Measurements from ENCODE around the gene DHCR7. TPM values are rescaled to one million over a fixed set of nuclear protein-coding genes. Genes with fewer than 3 reads are reported as not detected.

The DHCR7 gene
- total RNA-seq, 6 donors from 2014 or later: 5.2 to 96.1 (median 66.4) TPM

DNA sequence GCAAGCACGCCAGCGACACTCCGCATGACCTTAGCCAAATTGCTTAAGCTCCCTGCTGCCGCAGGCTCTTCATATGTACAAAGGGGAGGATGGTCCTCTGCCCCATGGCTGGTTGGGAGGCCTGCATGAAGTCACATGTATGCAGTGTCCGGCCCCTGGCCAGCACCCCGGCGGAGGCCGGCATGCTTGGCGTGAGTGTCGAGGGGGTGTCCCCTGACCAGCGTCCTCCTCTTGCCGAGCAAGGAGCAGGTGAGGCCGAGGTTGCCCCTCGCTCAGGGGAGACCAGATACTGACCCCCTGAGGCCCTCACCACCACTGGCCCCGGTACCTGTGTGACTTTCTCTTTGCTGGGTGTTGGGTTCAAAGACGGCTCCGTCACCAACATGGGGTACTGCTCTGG is 50.2 kb downstream of the DHCR7 start:
- H3K4me1 ChIP-seq: no peaks in the 10 kb centered on the region
- H3K9me3 ChIP-seq: no peaks in the 10 kb centered on the region
- no peaks in the 10 kb centered on the region for H3K27me3 ChIP-seq
- DNase-seq (peak in 1 of 2 donors; percentile 62), ATAC-seq (ENCODE audit: low FRiP score in 2 of 2) (peak in 1 of 2 donors; percentile 13)
- 95 to 98% methylated on average over 6 to 17 of the region's 17 CpGs for WGBS, 2 donors
- no peak overlapping the region for H3K4me3 ChIP-seq
- TF ChIP-seq, protein P1, sequence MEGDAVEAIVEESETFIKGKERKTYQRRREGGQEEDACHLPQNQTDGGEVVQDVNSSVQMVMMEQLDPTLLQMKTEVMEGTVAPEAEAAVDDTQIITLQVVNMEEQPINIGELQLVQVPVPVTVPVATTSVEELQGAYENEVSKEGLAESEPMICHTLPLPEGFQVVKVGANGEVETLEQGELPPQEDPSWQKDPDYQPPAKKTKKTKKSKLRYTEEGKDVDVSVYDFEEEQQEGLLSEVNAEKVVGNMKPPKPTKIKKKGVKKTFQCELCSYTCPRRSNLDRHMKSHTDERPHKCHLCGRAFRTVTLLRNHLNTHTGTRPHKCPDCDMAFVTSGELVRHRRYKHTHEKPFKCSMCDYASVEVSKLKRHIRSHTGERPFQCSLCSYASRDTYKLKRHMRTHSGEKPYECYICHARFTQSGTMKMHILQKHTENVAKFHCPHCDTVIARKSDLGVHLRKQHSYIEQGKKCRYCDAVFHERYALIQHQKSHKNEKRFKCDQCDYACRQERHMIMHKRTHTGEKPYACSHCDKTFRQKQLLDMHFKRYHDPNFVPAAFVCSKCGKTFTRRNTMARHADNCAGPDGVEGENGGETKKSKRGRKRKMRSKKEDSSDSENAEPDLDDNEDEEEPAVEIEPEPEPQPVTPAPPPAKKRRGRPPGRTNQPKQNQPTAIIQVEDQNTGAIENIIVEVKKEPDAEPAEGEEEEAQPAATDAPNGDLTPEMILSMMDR (IDR thresholded peaks at IDR 0.05): no peak
- TF ChIP-seq POLR2A (IDR thresholded peaks at IDR 0.05) (no peak), POLR2AphosphoS5 (IDR thresholded peaks at IDR 0.05) (no peak), EP300 (IDR thresholded peaks at IDR 0.05) (no peak)
- no peaks in the 10 kb centered on the region for H3K36me3 ChIP-seq
- H3K27ac ChIP-seq: no peak overlapping the region

DNA sequence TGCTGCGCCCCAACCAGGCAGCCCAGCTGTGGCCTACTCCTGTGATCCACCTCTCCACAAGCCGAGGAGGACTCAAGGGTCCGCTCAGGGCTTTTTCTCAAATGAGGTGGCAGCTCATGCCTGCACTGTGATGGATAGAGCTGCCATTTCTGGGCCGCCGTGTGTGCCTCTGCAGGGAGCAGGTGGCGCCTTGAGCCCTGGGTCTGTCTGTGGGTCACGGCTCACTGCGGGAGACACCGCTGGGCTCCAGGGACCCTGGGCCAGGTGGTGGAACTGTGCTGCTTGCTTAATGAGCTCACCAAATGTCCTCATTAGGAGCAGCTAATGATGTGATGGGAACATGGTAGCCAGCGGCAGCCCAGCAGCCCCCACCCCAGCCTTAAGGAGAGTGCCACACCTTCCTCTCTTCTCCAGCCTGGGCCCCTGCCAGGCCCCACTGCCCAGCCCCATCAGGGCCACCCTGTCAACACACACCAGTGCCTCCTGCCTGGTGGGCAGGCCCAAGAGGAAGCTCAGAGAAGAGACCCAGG is 50.8 kb downstream of the DHCR7 start:
- no peaks in the 10 kb centered on the region for H3K4me1 ChIP-seq
- DNase-seq: peak in 1 of 2 donors; percentile 61
- 79 to 100% methylated on average over 1 to 10 of the region's 10 CpGs for WGBS, 2 donors
- H3K4me3 ChIP-seq: no peak overlapping the region
- ATAC-seq (ENCODE audit: low FRiP score in 2 of 2): no peak
- H3K9me3 ChIP-seq: no peaks in the 10 kb centered on the region
- TF ChIP-seq POLR2A (IDR thresholded peaks at IDR 0.05): no peak
- TF ChIP-seq EP300 (IDR thresholded peaks at IDR 0.05): no peak
- TF ChIP-seq, protein P1 (IDR thresholded peaks at IDR 0.05): no peak
- no peak for TF ChIP-seq POLR2AphosphoS5 (IDR thresholded peaks at IDR 0.05)
- no peak overlapping the region for H3K27ac ChIP-seq
- H3K36me3 ChIP-seq: no peaks in the 10 kb centered on the region
- H3K27me3 ChIP-seq: no peaks in the 10 kb centered on the region

DNA sequence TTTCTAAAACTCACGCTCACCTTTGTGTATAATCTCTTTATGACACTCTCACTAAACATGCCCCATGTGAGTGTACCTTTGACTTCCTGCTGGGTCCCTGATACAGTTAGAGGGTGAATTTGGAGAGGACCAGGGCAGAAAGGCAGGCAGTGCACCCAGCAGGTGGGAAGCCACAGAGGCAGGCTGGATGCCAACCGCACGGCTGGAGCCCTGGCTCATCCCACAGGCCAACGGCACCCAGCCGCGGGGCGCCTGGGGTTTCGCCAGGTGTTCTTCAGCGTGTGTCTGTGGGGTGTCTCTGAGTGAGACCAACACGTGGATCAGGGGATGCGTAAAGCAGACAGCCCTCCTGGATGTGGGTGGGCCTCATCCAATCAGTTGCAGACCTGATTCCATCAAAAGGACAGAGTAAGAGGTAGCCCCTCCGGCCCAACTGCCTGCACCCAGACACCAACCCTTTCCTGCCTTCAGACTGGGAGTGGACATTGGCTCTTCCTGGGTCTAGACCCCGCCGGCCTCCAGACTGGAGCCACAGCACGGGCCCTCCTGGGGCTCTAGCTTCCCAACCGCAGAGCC is 51.6 kb downstream of the DHCR7 start:
- ATAC-seq (ENCODE audit: low FRiP score in 2 of 2) (no peak), DNase-seq (peak in 1 of 2 donors; percentile 66)
- 90 to 92% methylated on average over 2 to 16 of the region's 16 CpGs for WGBS, 2 donors
- no peak overlapping the region for H3K27ac ChIP-seq
- H3K36me3 ChIP-seq: no peaks in the 10 kb centered on the region
- no peaks in the 10 kb centered on the region for H3K9me3 ChIP-seq
- H3K4me1 ChIP-seq: no peaks in the 10 kb centered on the region
- H3K4me3 ChIP-seq: no peak overlapping the region
- H3K27me3 ChIP-seq: no peaks in the 10 kb centered on the region
- no peak for TF ChIP-seq POLR2A (IDR thresholded peaks at IDR 0.05)
- TF ChIP-seq EP300 (IDR thresholded peaks at IDR 0.05): no peak
- TF ChIP-seq POLR2AphosphoS5 (IDR thresholded peaks at IDR 0.05): no peak
- TF ChIP-seq, protein P1 (IDR thresholded peaks at IDR 0.05): no peak

DNA sequence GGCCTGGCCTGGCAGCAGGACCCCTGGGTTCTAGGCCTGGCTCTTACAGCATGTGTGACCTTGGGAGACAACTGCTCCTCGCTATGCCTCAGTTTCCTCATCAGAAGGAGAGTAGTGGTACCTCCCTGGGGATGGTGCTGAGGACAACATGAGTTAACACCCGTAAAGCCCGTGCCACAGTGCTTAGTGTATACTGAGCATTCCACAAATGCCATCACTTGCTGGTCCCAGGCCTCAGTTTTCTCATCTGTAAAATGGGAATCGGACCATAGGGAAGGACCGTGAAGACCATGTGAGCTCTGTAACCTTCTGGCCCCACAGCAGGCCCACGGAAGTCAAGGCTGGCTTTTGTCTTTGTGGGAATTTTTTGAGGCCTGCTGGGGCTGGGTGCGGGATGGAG is 52.4 kb downstream of the DHCR7 start:
- ATAC-seq (ENCODE audit: low FRiP score in 2 of 2) (no peak), DNase-seq (no peak)
- no peaks in the 10 kb centered on the region for H3K27me3 ChIP-seq
- H3K4me3 ChIP-seq: no peak overlapping the region
- no peaks in the 10 kb centered on the region for H3K9me3 ChIP-seq
- no peaks in the 10 kb centered on the region for H3K4me1 ChIP-seq
- WGBS, 2 donors: 86 to 87% methylated on average over 7 of the region's 7 CpGs
- H3K27ac ChIP-seq: no peak overlapping the region
- H3K36me3 ChIP-seq: no peaks in the 10 kb centered on the region
- TF ChIP-seq POLR2AphosphoS5 (IDR thresholded peaks at IDR 0.05) (no peak), POLR2A (IDR thresholded peaks at IDR 0.05) (no peak), EP300 (IDR thresholded peaks at IDR 0.05) (no peak)
- TF ChIP-seq, protein P1 (IDR thresholded peaks at IDR 0.05): no peak

DNA sequence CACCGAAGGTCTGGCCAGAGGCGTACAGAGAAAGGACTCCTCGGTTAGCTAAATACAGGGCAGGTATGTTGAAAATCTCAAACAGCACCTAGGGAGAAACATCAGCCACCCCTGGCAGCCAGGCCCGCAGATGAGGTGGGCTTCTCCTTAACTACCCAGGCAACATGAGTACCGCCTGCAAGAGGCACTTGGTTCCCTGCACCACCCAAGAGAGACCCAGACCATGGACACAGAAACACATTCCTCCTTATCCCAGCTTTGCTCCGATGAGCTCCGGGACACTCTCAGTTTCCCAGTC is 53.0 kb downstream of the DHCR7 start:
- TF ChIP-seq POLR2AphosphoS5 (IDR thresholded peaks at IDR 0.05) (no peak), EP300 (IDR thresholded peaks at IDR 0.05) (no peak), POLR2A (IDR thresholded peaks at IDR 0.05) (no peak)
- TF ChIP-seq, protein P1 (IDR thresholded peaks at IDR 0.05): no peak
- Histone ChIP-seq H3K36me3 (no peaks in the 10 kb centered on the region), H3K27me3 (no peaks in the 10 kb centered on the region), H3K9me3 (no peaks in the 10 kb centered on the region), H3K4me1 (no peaks in the 10 kb centered on the region), H3K27ac (no peak overlapping the region), H3K4me3 (no peak overlapping the region)
- no peak for DNase-seq
- 60 to 65% methylated on average over 5 to 7 of the region's 7 CpGs for WGBS, 2 donors
- ATAC-seq (ENCODE audit: low FRiP score in 2 of 2): no peak

Data from upper lobe of left lung (tissue), 6 donors.